H9 (cell line): ENCODE results near the gene AKAP5. TPM values are rescaled to one million over a fixed set of nuclear protein-coding genes. Genes with fewer than 3 reads are reported as not detected.

Experiments
- DNase-seq: peaks from one replicate; pipeline ENCODE4 v3.0.0-alpha.2; 2017
- H2AFZ ChIP-seq: one replicate; pipeline ENCODE4 v1.6.1; 2013; ENCODE audit warnings: mild to moderate bottlenecking, low read length, control low read depth, moderate library complexity
- H2AK5ac ChIP-seq: 2 replicates; pipeline ENCODE4 v1.6.1; 2013; ENCODE audit warnings: low read length, control low read depth, mixed read lengths; ENCODE audit not compliant: insufficient read length
- H2BK120ac ChIP-seq: one replicate; pipeline ENCODE4 v1.6.1; 2013; ENCODE audit warnings: low read depth, mild to moderate bottlenecking, low read length, control low read depth, inconsistent platforms; ENCODE audit not compliant: poor library complexity, severe bottlenecking
- H2BK12ac ChIP-seq: 2 replicates; pipeline ENCODE4 v1.6.1; 2013; ENCODE audit warnings: low read length, control low read depth, mixed read lengths, low read depth; ENCODE audit not compliant: insufficient read length
- H2BK15ac ChIP-seq: 2 replicates; pipeline ENCODE4 v1.6.1; 2013; ENCODE audit warnings: low read depth, low read length, control low read depth
- H2BK20ac ChIP-seq: one replicate; pipeline ENCODE4 v1.6.1; 2013; ENCODE audit warnings: low read depth, mild to moderate bottlenecking, low read length, control low read depth, inconsistent platforms; ENCODE audit not compliant: poor library complexity, severe bottlenecking
- H2BK5ac ChIP-seq: 2 replicates; pipeline ENCODE4 v1.6.1; 2013; ENCODE audit warnings: low read length, control low read depth, mixed read lengths; ENCODE audit not compliant: insufficient read length
- H3K14ac ChIP-seq: 2 replicates; pipeline ENCODE4 v1.6.1; 2013; ENCODE audit warnings: low read length, control low read depth; ENCODE audit not compliant: insufficient read depth
- H3K18ac ChIP-seq: 2 replicates; pipeline ENCODE4 v1.6.1; 2013; ENCODE audit warnings: low read depth, mild to moderate bottlenecking, mixed read lengths, low read length, control low read depth; ENCODE audit not compliant: insufficient read length
- H3K23ac ChIP-seq: 2 replicates; pipeline ENCODE4 v1.6.1; 2013; ENCODE audit warnings: low read length, control low read depth, mixed read lengths, low read depth; ENCODE audit not compliant: insufficient read length
- H3K23me2 ChIP-seq: 2 replicates; pipeline ENCODE4 v1.6.1; 2013; ENCODE audit warnings: low read depth, mild to moderate bottlenecking, mixed read lengths, low read length, control low read depth; ENCODE audit not compliant: insufficient read length, poor library complexity, severe bottlenecking
- H3K27ac ChIP-seq: 2 replicates; pipeline ENCODE4 v1.5.1; 2013; ENCODE audit warnings: low read length, control low read depth, mixed read lengths, low read depth; ENCODE audit not compliant: insufficient read length
- H3K27me3 ChIP-seq: 2 replicates; pipeline ENCODE4 v1.6.1; 2013; ENCODE audit warnings: low read length, control low read depth, inconsistent platforms; ENCODE audit not compliant: insufficient read depth
- H3K4ac ChIP-seq: 2 replicates; pipeline ENCODE4 v1.6.1; 2013; ENCODE audit warnings: low read depth, mild to moderate bottlenecking, control low read depth, inconsistent platforms, low read length, moderate library complexity
- H3K4me1 ChIP-seq: 2 replicates; pipeline ENCODE4 v1.6.1; 2013; ENCODE audit warnings: low read length, control low read depth, inconsistent platforms; ENCODE audit not compliant: insufficient read depth
- H3K4me2 ChIP-seq: 2 replicates; pipeline ENCODE4 v1.6.1; 2013; ENCODE audit warnings: low read length, control low read depth, mixed read lengths; ENCODE audit not compliant: insufficient read length, insufficient read depth
- H3K56ac ChIP-seq: 2 replicates; pipeline ENCODE4 v1.6.1; 2013; ENCODE audit warnings: low read depth, mild to moderate bottlenecking, mixed read lengths, low read length, control low read depth; ENCODE audit not compliant: insufficient read length
- H3K79me1 ChIP-seq: 2 replicates; pipeline ENCODE4 v1.6.1; 2013; ENCODE audit warnings: low read depth, mild to moderate bottlenecking, moderate library complexity, low read length, control low read depth, inconsistent platforms; ENCODE audit not compliant: insufficient read depth, poor library complexity, severe bottlenecking
- H3K79me2 ChIP-seq: 2 replicates; pipeline ENCODE4 v1.6.1; 2013; ENCODE audit warnings: low read length, control low read depth, inconsistent platforms; ENCODE audit not compliant: insufficient read depth
- H3K9ac ChIP-seq: 2 replicates; pipeline ENCODE4 v1.6.1; 2013; ENCODE audit warnings: low read length, control low read depth, mixed read lengths; ENCODE audit not compliant: insufficient read length; ENCODE audit errors: extremely low read depth
- H3K9me3 ChIP-seq: one replicate; pipeline ENCODE4 v1.6.1; 2013; ENCODE audit warnings: low read depth, low read length, inconsistent platforms; ENCODE audit not compliant: control insufficient read depth
- H3T11ph ChIP-seq: one replicate; pipeline ENCODE4 v1.6.1; 2013; ENCODE audit warnings: mild to moderate bottlenecking, low read length, control low read depth, inconsistent platforms
- H4K20me1 ChIP-seq: one replicate; pipeline ENCODE4 v1.6.1; 2013; ENCODE audit not compliant: control insufficient read depth, insufficient read length, insufficient read depth
- H4K5ac ChIP-seq: 2 replicates; pipeline ENCODE4 v1.6.1; 2013; ENCODE audit warnings: low read depth, mild to moderate bottlenecking, mixed read lengths, low read length, control low read depth; ENCODE audit not compliant: insufficient read length
- H4K8ac ChIP-seq: replicated peaks from 2 replicates; pipeline ENCODE4 v1.6.1; 2013; ENCODE audit warnings: low read length, control low read depth, mixed read lengths, low read depth; ENCODE audit not compliant: insufficient read length
- H4K91ac ChIP-seq: 2 replicates; pipeline ENCODE4 v1.6.1; 2013; ENCODE audit warnings: low read depth, mild to moderate bottlenecking, moderate library complexity, mixed read lengths, low read length, control low read depth; ENCODE audit not compliant: insufficient read length
- H3K27ac Mint-ChIP-seq, 3 experiments: 2 replicates in 2 of 3; 3 replicates in 1 of 3; pipeline ENCODE4 v1.8.0; 2020 to 2021; ENCODE audit warnings: mixed read lengths in 3 of 3, mild to moderate bottlenecking in 1 of 3, moderate library complexity in 1 of 3
- H3K27me3 Mint-ChIP-seq: 2 replicates; pipeline ENCODE4 v1.8.0; 2021; ENCODE audit warnings: low read depth, mild to moderate bottlenecking, moderate library complexity, mixed read lengths
- H3K36me3 Mint-ChIP-seq, 3 experiments: 2 replicates in 2 of 3; 3 replicates in 1 of 3; pipeline ENCODE4 v1.8.0; 2020 to 2021; ENCODE audit warnings: low read depth in 3 of 3, mixed read lengths in 3 of 3; ENCODE audit not compliant: insufficient read depth in 1 of 3
- H3K4me1 Mint-ChIP-seq, 2 experiments: 2 replicates each; pipeline ENCODE4 v1.8.0; 2020; ENCODE audit warnings: mixed read lengths in 2 of 2
- H3K4me3 Mint-ChIP-seq, 2 experiments: 2 replicates in 1 of 2; 3 replicates in 1 of 2; pipeline ENCODE4 v1.8.0; 2020 to 2021; ENCODE audit warnings: mild to moderate bottlenecking in 2 of 2, mixed read lengths in 2 of 2, moderate library complexity in 1 of 2
- H3K9me3 Mint-ChIP-seq, 2 experiments: 2 replicates in 1 of 2; 3 replicates in 1 of 2; pipeline ENCODE4 v1.8.0; 2020; ENCODE audit warnings: mild to moderate bottlenecking in 2 of 2, mixed read lengths in 2 of 2, moderate library complexity in 1 of 2
- WGBS: extraction: QIAGEN DNeasy Blood & Tissue Kit; methylation state at CpG from one replicate; pipeline ENCODE4 v1.1.7; 2013; ENCODE audit warnings: missing lambda C conversion rate, low lambda C conversion rate, mixed read lengths; ENCODE audit not compliant: insufficient read length; ENCODE audit errors: extremely low coverage; 5-methylcytosine and 5-hydroxymethylcytosine counted together
- total RNA-seq: library from RNA; stranded (reverse); gene quantifications from 2 replicates; pipeline ENCODE4 v1.2.1, GENCODE V29; 2021
- TF ChIP-seq, protein P1 (sequence below): fragments of 200-600 bp; sonication (generic); conservative IDR thresholded peaks from 3 replicates; pipeline ENCODE4 v1.8.0; 2021; ENCODE audit warnings: antibody characterized with exemption, mild to moderate bottlenecking

Gene AKAP5
- total RNA-seq, 1 experiment from 2014 or later: 2.5 TPM

DNA sequence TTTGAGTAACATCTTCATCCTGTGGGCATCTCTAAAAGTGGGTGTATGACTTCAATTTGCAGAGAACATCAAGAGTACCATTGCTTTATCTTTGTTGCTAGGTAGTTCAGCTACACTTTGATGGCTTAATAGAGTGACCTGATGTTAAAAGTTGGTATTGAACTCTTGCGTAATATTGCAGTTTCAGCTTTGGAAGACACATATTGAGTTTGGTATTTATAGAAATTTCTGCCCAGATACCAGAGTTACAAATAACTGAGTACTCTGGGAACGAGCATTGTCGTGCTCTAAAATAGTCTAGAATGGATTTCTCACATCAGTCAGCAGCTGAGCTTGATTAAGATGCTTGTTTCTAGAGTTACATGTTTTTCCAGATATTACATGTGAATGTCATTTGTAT lies 24.8 kb upstream of the AKAP5 start:
- H2BK12ac ChIP-seq: no peak overlapping the region
- Mint-ChIP-seq H3K36me3 (peaks cover 36 to 93% (median 72%) of the 10 kb centered on the region in 3 experiments), H3K4me1 (no peaks in the 10 kb centered on the region), H3K4me3 (no peak overlapping the region), H3K9me3 (no peaks in the 10 kb centered on the region), H3K27ac (no peak overlapping the region), H3K27me3 (no peaks in the 10 kb centered on the region)
- no peak overlapping the region for H2AK5ac ChIP-seq
- no peak overlapping the region for H4K8ac ChIP-seq
- no peak overlapping the region for H3K18ac ChIP-seq
- H3K23ac ChIP-seq: no peak overlapping the region
- H2BK15ac ChIP-seq: no peak overlapping the region
- H3K27ac ChIP-seq: no peak overlapping the region
- no peaks in the 10 kb centered on the region for H4K20me1 ChIP-seq
- no peaks in the 10 kb centered on the region for H3K79me2 ChIP-seq
- H3K23me2 ChIP-seq: no peaks in the 10 kb centered on the region
- WGBS: no CpG with 5 or more reads among the region's 3 CpGs
- no peak overlapping the region for H3T11ph ChIP-seq
- TF ChIP-seq, protein P1, sequence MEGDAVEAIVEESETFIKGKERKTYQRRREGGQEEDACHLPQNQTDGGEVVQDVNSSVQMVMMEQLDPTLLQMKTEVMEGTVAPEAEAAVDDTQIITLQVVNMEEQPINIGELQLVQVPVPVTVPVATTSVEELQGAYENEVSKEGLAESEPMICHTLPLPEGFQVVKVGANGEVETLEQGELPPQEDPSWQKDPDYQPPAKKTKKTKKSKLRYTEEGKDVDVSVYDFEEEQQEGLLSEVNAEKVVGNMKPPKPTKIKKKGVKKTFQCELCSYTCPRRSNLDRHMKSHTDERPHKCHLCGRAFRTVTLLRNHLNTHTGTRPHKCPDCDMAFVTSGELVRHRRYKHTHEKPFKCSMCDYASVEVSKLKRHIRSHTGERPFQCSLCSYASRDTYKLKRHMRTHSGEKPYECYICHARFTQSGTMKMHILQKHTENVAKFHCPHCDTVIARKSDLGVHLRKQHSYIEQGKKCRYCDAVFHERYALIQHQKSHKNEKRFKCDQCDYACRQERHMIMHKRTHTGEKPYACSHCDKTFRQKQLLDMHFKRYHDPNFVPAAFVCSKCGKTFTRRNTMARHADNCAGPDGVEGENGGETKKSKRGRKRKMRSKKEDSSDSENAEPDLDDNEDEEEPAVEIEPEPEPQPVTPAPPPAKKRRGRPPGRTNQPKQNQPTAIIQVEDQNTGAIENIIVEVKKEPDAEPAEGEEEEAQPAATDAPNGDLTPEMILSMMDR: no peak
- H3K56ac ChIP-seq: no peak overlapping the region
- H2BK120ac ChIP-seq: no peak overlapping the region
- no peak overlapping the region for H3K9ac ChIP-seq
- no peak overlapping the region for H3K14ac ChIP-seq
- no peak overlapping the region for H4K5ac ChIP-seq
- DNase-seq: no peak
- H3K4me2 ChIP-seq: no peak overlapping the region
- no peak overlapping the region for H2AFZ ChIP-seq
- H3K4me1 ChIP-seq: no peaks in the 10 kb centered on the region
- no peaks in the 10 kb centered on the region for H3K27me3 ChIP-seq
- H4K91ac ChIP-seq: no peak overlapping the region
- no peak overlapping the region for H2BK20ac ChIP-seq
- H3K4ac ChIP-seq: no peak overlapping the region
- H3K79me1 ChIP-seq: no peaks in the 10 kb centered on the region
- no peak overlapping the region for H2BK5ac ChIP-seq
- no peaks in the 10 kb centered on the region for H3K9me3 ChIP-seq
